GM12878 (cell line): ENCODE measurements around the gene DAPK2. TPM values are rescaled to one million over a fixed set of nuclear protein-coding genes. Genes with fewer than 3 reads are reported as not detected.

ENCODE experiments used
- ATAC-seq: fragments of 200-7000 bp; cut with Tn5 transposase; 3 replicates; pipeline ENCODE4 v1.9.1; 2020; ENCODE audit warnings: mild to moderate bottlenecking, moderate library complexity
- BruUV-seq: library from RNA; stranded (reverse); fragments of 400-500 nt; replicated peaks from 2 replicates; lab custom pipeline; 2021; lab: Mats Ljungman, UMichigan
- CTCF ChIA-PET: fragments of 300-600 bp; sonication (Branson Sonifier 250); formaldehyde crosslinking; extraction: SDS; loops from one replicate; lab custom pipeline; 2021; ENCODE audit warnings: inconsistent platforms; lab: Yijun Ruan, JAX
- POLR2A ChIA-PET: fragments of 350-600 bp; formaldehyde crosslinking; extraction: SDS; loops from one replicate; lab custom pipeline; 2021; ENCODE audit warnings: inconsistent platforms; lab: Charles Lee
- RAD21 ChIA-PET: fragments of 300-600 bp; sonication (Branson Sonifier 250); formaldehyde crosslinking; loops from one replicate; lab custom pipeline; 2023; ENCODE audit warnings: antibody characterized with exemption; ENCODE audit not compliant: unreplicated experiment; lab: Charles Lee
- SMC1A ChIA-PET: fragments of 300-600 bp; sonication (Branson Sonifier 250); formaldehyde crosslinking; loops from one replicate; lab custom pipeline; 2023; ENCODE audit not compliant: unreplicated experiment, uncharacterized antibody; lab: Charles Lee
- DNase-seq: peaks from one replicate; pipeline ENCODE4 v3.0.0-alpha.2; 2011; ENCODE audit warnings: low read depth, low spot score
- FAIRE-seq: peaks from 3 replicates; lab custom pipeline; 2011; peaks lifted over from hg19 to GRCh38; lab: Jason Lieb, UNC
- H2AFZ ChIP-seq: 2 replicates; pipeline ENCODE4 v1.6.0; 2011; ENCODE audit warnings: low read depth, low read length, control low read depth; ENCODE audit not compliant: control insufficient read depth
- H3K27ac ChIP-seq: 2 replicates; pipeline ENCODE4 v1.5.1; 2011; ENCODE audit warnings: control low read depth; ENCODE audit not compliant: control insufficient read depth, insufficient read depth
- H3K27me3 ChIP-seq, 2 experiments: replicated peaks in 1 of 2; 2 replicates each; pipeline versions ENCODE4 v1.6.0 to v1.6.1; 2011; ENCODE audit warnings: low read length in 1 of 2; ENCODE audit not compliant: control insufficient read depth in 2 of 2, insufficient read depth in 2 of 2
- H3K36me3 ChIP-seq, 2 experiments: 2 replicates each; pipeline ENCODE4 v1.5.1; 2011; ENCODE audit warnings: low read length in 1 of 2; ENCODE audit not compliant: control insufficient read depth in 2 of 2, insufficient read depth in 2 of 2
- H3K4me1 ChIP-seq: 2 replicates; pipeline ENCODE4 v1.6.1; 2011; ENCODE audit warnings: mild to moderate bottlenecking, low read length, moderate library complexity, mixed read lengths; ENCODE audit not compliant: control insufficient read depth, insufficient read depth
- H3K4me2 ChIP-seq: 2 replicates; pipeline ENCODE4 v1.6.0; 2011; ENCODE audit warnings: control low read depth; ENCODE audit not compliant: control insufficient read depth, insufficient read depth
- H3K4me3 ChIP-seq: fragments of 200-600 bp; sonication (generic); 2 replicates; pipeline ENCODE4 v1.5.1; 2016
- H3K79me2 ChIP-seq: 2 replicates; pipeline ENCODE4 v1.6.0; 2011; ENCODE audit warnings: low read length; ENCODE audit not compliant: control insufficient read depth, insufficient read depth
- H3K9ac ChIP-seq: 2 replicates; pipeline ENCODE4 v1.8.0; 2011; ENCODE audit warnings: low read length, control low read depth, mixed read lengths; ENCODE audit not compliant: control insufficient read depth, insufficient read depth
- H3K9me3 ChIP-seq: replicated peaks from 3 replicates; pipeline ENCODE4 v1.5.1; 2011; ENCODE audit warnings: mild to moderate bottlenecking, low read length; ENCODE audit not compliant: control insufficient read depth, insufficient read depth
- H4K20me1 ChIP-seq: 2 replicates; pipeline ENCODE4 v1.6.0; 2011; ENCODE audit not compliant: control insufficient read depth, insufficient read depth
- BACH1 ChIP-seq: fragments of 450-650 bp; IDR thresholded peaks from 2 replicates; pipeline ENCODE4 v1.6.1; 2017; ENCODE audit warnings: mild to moderate bottlenecking, borderline replicate concordance
- BCL11A ChIP-seq: IDR thresholded peaks from 2 replicates; pipeline ENCODE4 v1.6.1; 2011; ENCODE audit warnings: low read depth, low read length
- BHLHE40 ChIP-seq, 2 experiments: fragments of 450-650 bp in 1 of 2; IDR thresholded peaks; 2 replicates each; pipeline ENCODE4 v1.6.1; 2011 to 2017; ENCODE audit warnings: low read depth in 2 of 2, borderline replicate concordance in 1 of 2, improper control_type of control experiment in 1 of 2, low read length in 1 of 2, mild to moderate bottlenecking in 1 of 2
- CHD1 ChIP-seq: IDR thresholded peaks from 2 replicates; pipeline ENCODE4 v1.6.1; 2012; ENCODE audit warnings: low read depth, low read length, improper control_type of control experiment
- CHD2 ChIP-seq: IDR thresholded peaks from 2 replicates; pipeline ENCODE4 v1.6.1; 2011; ENCODE audit warnings: low read depth, low read length, improper control_type of control experiment, borderline replicate concordance
- HDAC2 ChIP-seq: fragments of 200-600 bp; sonication (generic); IDR thresholded peaks from 2 replicates; pipeline ENCODE4 v1.6.1; 2017
- IKZF2 ChIP-seq, 2 experiments: fragments of 450-650 bp; IDR thresholded peaks; 2 replicates each; pipeline ENCODE4 v1.6.1; 2017; ENCODE audit warnings: mild to moderate bottlenecking in 2 of 2, moderate library complexity in 2 of 2
- JUNB ChIP-seq: IDR thresholded peaks from 2 replicates; pipeline ENCODE4 v1.6.1; 2016; ENCODE audit warnings: antibody characterized with exemption, mild to moderate bottlenecking
- MEF2B ChIP-seq: fragments of 450-650 bp; IDR thresholded peaks from 2 replicates; pipeline ENCODE4 v1.6.1; 2018; ENCODE audit warnings: mild to moderate bottlenecking, moderate library complexity; ENCODE audit not compliant: partially characterized antibody, poor library complexity, severe bottlenecking
- MXI1 ChIP-seq: fragments of 150-350 bp; IDR thresholded peaks from 2 replicates; pipeline ENCODE4 v1.6.1; 2011; ENCODE audit warnings: low read depth, mild to moderate bottlenecking, inconsistent platforms, low read length, improper control_type of control experiment
- NFIC ChIP-seq: IDR thresholded peaks from 2 replicates; pipeline ENCODE4 v1.6.1; 2012; ENCODE audit warnings: low read depth, mild to moderate bottlenecking, inconsistent platforms, low read length, moderate library complexity
- RUNX3 ChIP-seq: IDR thresholded peaks from 2 replicates; pipeline ENCODE4 v1.6.1; 2012; ENCODE audit warnings: low read length, inconsistent platforms
- SUZ12 ChIP-seq: fragments of 200-600 bp; sonication (generic); IDR thresholded peaks from one replicate; pipeline ENCODE4 v1.6.1; 2018; ENCODE audit warnings: antibody characterized with exemption, mild to moderate bottlenecking; ENCODE audit not compliant: unreplicated experiment
- TCF3 ChIP-seq: IDR thresholded peaks from 2 replicates; pipeline ENCODE4 v1.6.1; 2012; ENCODE audit warnings: low read depth, mild to moderate bottlenecking, low read length, borderline replicate concordance; ENCODE audit not compliant: insufficient read depth
- ZBTB33 ChIP-seq: fragments of 450-650 bp; IDR thresholded peaks from 2 replicates; pipeline ENCODE4 v1.6.1; 2017; ENCODE audit warnings: mild to moderate bottlenecking
- ZNF687 ChIP-seq: fragments of 450-650 bp; IDR thresholded peaks from 2 replicates; pipeline ENCODE4 v1.6.1; 2017; ENCODE audit warnings: mild to moderate bottlenecking, moderate library complexity
- ZZZ3 ChIP-seq: IDR thresholded peaks from 2 replicates; pipeline ENCODE4 v1.6.1; 2011; ENCODE audit warnings: low read depth; ENCODE audit not compliant: control insufficient read depth, insufficient read length
- WGBS: methylation state at CpG from one replicate; pipeline ENCODE4 v1.1.6; 2016; ENCODE audit warnings: low lambda C conversion rate; ENCODE audit not compliant: insufficient replicate concordance, insufficient coverage; ENCODE audit errors: missing lambda C conversion rate; 5-methylcytosine and 5-hydroxymethylcytosine counted together
- in situ Hi-C: fragments of 300-500 bp; cut with MboI; formaldehyde crosslinking; loops from 9 replicates; pipeline ENCODE4 v1.14.3; 2018; ENCODE audit warnings: mixed read lengths
- intact Hi-C: fragments of 100-400 bp; cut with micrococcal nuclease; formaldehyde crosslinking; loops from one replicate; pipeline ENCODE4 v1.14.2; 2022; ENCODE audit not compliant: unreplicated experiment
- polyA plus RNA-seq, 11 experiments: library from polyadenylated mRNA; depleted of rRNA in 4 of 11; unstranded in 6 of 11; stranded (reverse) in 5 of 11; fragments of >200 nt; fragmentation: Nextera tagmentation in 4 of 11; fragmentation: Illumina TruSeq in 1 of 11; extraction: Ambion mirVana in 4 of 11; extraction: Trizol in 1 of 11; gene quantifications; 1 replicate in 1 of 11; 2 replicates in 10 of 11; pipeline versions ENCODE4 v1.2.1 to v1.2.3, GENCODE V29; 2011 to 2016; ENCODE audit warnings: inconsistent platforms in 2 of 11, missing spikeins in 2 of 11, low read depth in 1 of 11
- total RNA-seq, 4 experiments: library from RNA; depleted of rRNA in 3 of 4; stranded (reverse); fragments of >200 nt in 3 of 4; fragmentation: Illumina TruSeq in 1 of 4; extraction: Trizol in 1 of 4; gene quantifications; 2 replicates each; pipeline versions ENCODE4 v1.2.1 to v1.2.3, GENCODE V29; 2013 to 2021

DAPK2 gene
- total and polyA plus RNA-seq, 10 of the 15 experiments (the other 5 are each of a cell fraction or from before 2014, with no cell fraction given): 0.69 to 8.4 (median 4.1) TPM

GRCh38 chr15:64010719-64011118, 35.6 kb downstream of the DAPK2 start (continued):
- TF ChIP-seq ZNF687: no peak
- 0 out of 2 replicates have a peak, but pooled peaks have one; percentile 26 for TF ChIP-seq JUNB
- TF ChIP-seq CHD1: no peak
- TF ChIP-seq BCL11A: peak; percentile 56; the same call in 1 of the 2 replicates
- TF ChIP-seq BACH1: peak; percentile 13; the same call in 1 of the 2 replicates
- TF ChIP-seq HDAC2: no peak
- TF ChIP-seq TCF3: no peak
- TF ChIP-seq ZZZ3: no peak

GRCh38 chr15:64009798-64010261, 36.5 kb downstream of the DAPK2 start:
- H3K27me3 ChIP-seq: no peaks in the 10 kb centered on the region
- H3K36me3 ChIP-seq: no peaks in the 10 kb centered on the region
- POLR2A ChIA-PET: interaction anchor here (0.9 to 3.9 kb wide), 10 partner anchors 9 to 257 kb away, joined by 3 to 21 read pairs (median 4); no protein-coding TSS in a partner anchor
- SMC1A ChIA-PET: interaction anchor here (0.7 to 6.6 kb wide), 39 partner anchors 10 to 399 kb away, joined by 3 to 80 read pairs (median 8); partner anchors contain the start of gene DAPK2
- 1% methylated on average over 4 of the region's 4 CpGs for WGBS
- FAIRE-seq: peak; percentile 79
- no peaks in the 10 kb centered on the region for H4K20me1 ChIP-seq
- peak overlapping the region; percentile 76 for H3K27ac ChIP-seq
- no peak overlapping the region for H3K4me3 ChIP-seq
- peak; percentile 84 for DNase-seq
- in situ Hi-C loops (no loop called here), intact Hi-C loops (loop anchor here (1.0 to 2.0 kb wide), 4 partner anchors 24 to 258 kb away; no protein-coding TSS in a partner anchor)
- H3K4me1 ChIP-seq: peaks cover 32% of the 10 kb centered on the region
- peaks cover 3% of the 10 kb centered on the region for H3K79me2 ChIP-seq
- H3K9me3 ChIP-seq: no peaks in the 10 kb centered on the region
- peak; percentile 73 for ATAC-seq
- RAD21 ChIA-PET: interaction anchor here (0.6 to 4.6 kb wide), 31 partner anchors 11 to 465 kb away, joined by 3 to 68 read pairs (median 5); partner anchors contain the start of gene DAPK2
- H3K4me2 ChIP-seq: peak overlapping the region; percentile 67
- peak overlapping the region; percentile 53; the same call in 1 of the 2 replicates for H3K9ac ChIP-seq
- CTCF ChIA-PET: interaction anchor here (0.7 to 5.4 kb wide), 33 partner anchors 10 to 400 kb away, joined by 3 to 102 read pairs (median 6); no protein-coding TSS in a partner anchor
- no TSS peak for BruUV-seq
- peak overlapping the region; percentile 15; the same call in 1 of the 2 replicates for H2AFZ ChIP-seq
- TF ChIP-seq SUZ12 (no peak), IKZF2 (IDR thresholded peaks at IDR 0.05) (peak; percentile 8 to 17; a peak in 1 of 4 replicates), RUNX3 (peak; percentile 66), MEF2B (peak; percentile 62), MXI1 (0 out of 2 replicates have a peak, but pooled peaks have one; percentile 24), CHD2 (peak; percentile 17; the same call in 1 of the 2 replicates), ZBTB33 (no peak), NFIC (peak; percentile 35; the same call in 1 of the 2 replicates), BHLHE40 (IDR thresholded peaks at IDR 0.05; ENCODE audit: borderline replicate concordance in 1 of 2, low read depth in 2 of 2, low read length in 1 of 2) (peak in 1 of 2 experiments; percentile 60; a peak in 1 of 4 replicates)
